Subcutaneous abdominal adipose tissue (tissue), 5 donors: ENCODE data around the gene TPGS1.

Experiments
- H3K27ac ChIP-seq: one replicate; pipeline ENCODE4 v1.7.0; 2013; ENCODE audit warnings: low read depth, mild to moderate bottlenecking, inconsistent platforms, low read length, moderate library complexity
- H3K27me3 ChIP-seq, 5 donors: one replicate each; pipeline ENCODE4 v1.7.0; 2013; ENCODE audit warnings: low read length in 5 of 5, inconsistent platforms in 1 of 5; ENCODE audit not compliant: control insufficient read depth in 5 of 5, insufficient read depth in 4 of 5
- H3K36me3 ChIP-seq, 5 donors: one replicate each; pipeline ENCODE4 v1.7.0; 2013; ENCODE audit warnings: low read length in 5 of 5; ENCODE audit not compliant: control insufficient read depth in 5 of 5, insufficient read depth in 5 of 5
- H3K4me1 ChIP-seq, 5 donors: one replicate each; pipeline ENCODE4 v1.7.0; 2013; ENCODE audit warnings: low read length in 5 of 5, mild to moderate bottlenecking in 3 of 5, moderate library complexity in 1 of 5; ENCODE audit not compliant: control insufficient read depth in 5 of 5, insufficient read depth in 5 of 5
- H3K4me3 ChIP-seq, 5 donors: one replicate each; pipeline ENCODE4 v1.7.0; 2013; ENCODE audit warnings: low read length in 5 of 5, low read depth in 1 of 5
- H3K9ac ChIP-seq, 5 donors: one replicate each; pipeline ENCODE4 v1.7.0; 2013; ENCODE audit warnings: low read length in 5 of 5, mild to moderate bottlenecking in 4 of 5, moderate library complexity in 3 of 5
- H3K9me3 ChIP-seq, 5 donors: one replicate each; pipeline ENCODE4 v1.7.0; 2013; ENCODE audit warnings: low read length in 5 of 5; ENCODE audit not compliant: control insufficient read depth in 5 of 5
- donor health status: healthy.
- donor health status: healthy.
- donor health status: healthy.
- donor health status: healthy.
- donor health status: healthy.

The TPGS1 gene

GRCh38 chr19:517721-518597 lies 10.7 kb downstream of the TPGS1 start:
- Histone ChIP-seq H3K27me3 (no peaks in the 10 kb centered on the region), H3K27ac (no peak overlapping the region), H3K36me3 (peaks cover 0 to 10% (median 0%) of the 10 kb centered on the region in 5 donors), H3K9ac (no peak overlapping the region), H3K4me1 (peaks cover 0 to 3% (median 0%) of the 10 kb centered on the region in 5 donors), H3K4me3 (no peak overlapping the region), H3K9me3 (no peaks in the 10 kb centered on the region)

DNA sequence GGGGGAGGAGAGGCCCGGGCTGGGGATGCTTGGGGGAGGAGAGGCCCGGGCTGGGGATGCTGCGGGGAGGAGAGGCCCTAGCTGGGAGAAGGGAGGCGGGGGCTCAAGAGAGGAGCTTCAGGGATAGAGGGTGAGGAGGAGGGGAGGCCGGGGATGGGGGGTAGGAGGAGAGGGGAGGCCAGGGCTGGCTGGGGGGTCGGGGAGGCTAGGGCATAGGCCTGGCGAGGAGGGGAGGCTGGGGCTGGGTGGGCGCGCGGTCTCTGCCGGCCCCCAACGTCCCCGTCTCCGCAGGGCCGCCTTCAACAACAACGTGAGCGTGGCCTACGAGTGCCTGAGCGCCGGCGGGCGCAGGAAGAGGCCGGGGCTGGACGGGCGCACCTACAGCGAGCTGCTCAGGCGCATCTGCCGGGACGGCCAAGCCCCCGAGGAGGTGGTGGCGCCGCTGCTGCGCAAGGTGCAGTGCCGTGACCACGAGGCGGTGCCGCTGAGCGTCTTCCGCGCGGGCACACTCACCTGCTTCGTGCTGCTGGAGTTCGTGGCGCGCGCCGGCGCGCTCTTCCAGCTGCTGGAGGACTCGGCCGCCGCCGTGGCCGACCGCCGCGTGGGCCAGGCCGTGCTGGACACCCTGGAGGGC lies 11.4 kb downstream of the TPGS1 start:
- H3K36me3 ChIP-seq: peaks cover 0 to 7% (median 0%) of the 10 kb centered on the region in 5 donors
- no peaks in the 10 kb centered on the region for H3K27me3 ChIP-seq
- H3K9ac ChIP-seq: no peak overlapping the region
- H3K9me3 ChIP-seq: no peaks in the 10 kb centered on the region
- H3K4me1 ChIP-seq: no peaks in the 10 kb centered on the region
- H3K4me3 ChIP-seq: no peak overlapping the region
- no peak overlapping the region for H3K27ac ChIP-seq

DNA sequence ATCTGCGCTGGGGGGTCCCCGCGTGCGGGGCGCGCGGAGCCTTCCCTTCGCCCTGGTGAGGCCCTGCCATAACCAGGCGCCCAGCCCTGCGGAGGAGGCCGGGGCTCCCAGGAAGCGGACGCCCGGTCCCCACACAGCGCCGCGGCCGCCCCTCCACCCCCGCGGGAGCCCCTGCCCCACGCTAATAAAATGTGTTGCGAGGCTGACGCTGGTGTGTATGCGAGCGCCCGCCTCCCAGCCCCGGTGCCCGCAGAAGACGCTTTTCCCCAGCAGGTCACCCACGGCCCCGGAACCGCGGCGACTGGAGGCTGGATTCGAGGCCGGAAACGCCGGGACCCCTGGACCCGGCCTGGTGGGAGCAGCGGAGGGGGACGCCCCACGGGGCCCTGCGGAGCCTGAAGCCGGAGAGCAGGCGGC lies 12.2 kb downstream of the TPGS1 start:
- Histone ChIP-seq H3K4me3 (no peak overlapping the region), H3K27ac (no peak overlapping the region), H3K36me3 (peaks cover 0 to 4% (median 0%) of the 10 kb centered on the region in 5 donors), H3K4me1 (peaks cover 0 to 5% (median 3%) of the 10 kb centered on the region in 5 donors), H3K9me3 (no peaks in the 10 kb centered on the region), H3K27me3 (no peaks in the 10 kb centered on the region), H3K9ac (no peak overlapping the region)

DNA sequence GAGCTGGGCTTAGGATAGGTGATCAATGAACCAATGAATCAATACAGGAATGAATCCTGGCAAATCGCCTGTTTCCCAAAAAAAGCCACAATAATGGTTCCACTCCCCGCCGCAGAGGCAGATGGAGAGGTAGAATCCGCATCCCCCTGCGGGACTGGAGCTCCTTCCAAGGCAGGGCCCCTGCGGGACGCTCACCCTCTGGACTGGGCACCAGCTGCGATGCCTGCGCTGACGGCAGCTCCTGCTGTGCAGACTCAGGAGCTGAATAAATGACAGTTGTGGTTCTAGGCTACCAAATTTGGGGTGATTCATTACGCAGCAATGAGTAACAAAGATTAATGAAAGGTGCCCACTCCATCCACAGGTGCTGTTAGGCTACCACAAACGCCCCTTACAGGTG lies 15.4 kb downstream of the TPGS1 start:
- no peak overlapping the region for H3K27ac ChIP-seq
- H3K4me1 ChIP-seq: peaks cover 0 to 5% (median 3%) of the 10 kb centered on the region in 5 donors
- H3K9me3 ChIP-seq: no peaks in the 10 kb centered on the region
- H3K27me3 ChIP-seq: peaks cover 0 to 8% (median 5%) of the 10 kb centered on the region in 5 donors
- H3K9ac ChIP-seq: no peak overlapping the region
- H3K36me3 ChIP-seq: peaks cover 0 to 4% (median 0%) of the 10 kb centered on the region in 5 donors
- no peak overlapping the region for H3K4me3 ChIP-seq

DNA sequence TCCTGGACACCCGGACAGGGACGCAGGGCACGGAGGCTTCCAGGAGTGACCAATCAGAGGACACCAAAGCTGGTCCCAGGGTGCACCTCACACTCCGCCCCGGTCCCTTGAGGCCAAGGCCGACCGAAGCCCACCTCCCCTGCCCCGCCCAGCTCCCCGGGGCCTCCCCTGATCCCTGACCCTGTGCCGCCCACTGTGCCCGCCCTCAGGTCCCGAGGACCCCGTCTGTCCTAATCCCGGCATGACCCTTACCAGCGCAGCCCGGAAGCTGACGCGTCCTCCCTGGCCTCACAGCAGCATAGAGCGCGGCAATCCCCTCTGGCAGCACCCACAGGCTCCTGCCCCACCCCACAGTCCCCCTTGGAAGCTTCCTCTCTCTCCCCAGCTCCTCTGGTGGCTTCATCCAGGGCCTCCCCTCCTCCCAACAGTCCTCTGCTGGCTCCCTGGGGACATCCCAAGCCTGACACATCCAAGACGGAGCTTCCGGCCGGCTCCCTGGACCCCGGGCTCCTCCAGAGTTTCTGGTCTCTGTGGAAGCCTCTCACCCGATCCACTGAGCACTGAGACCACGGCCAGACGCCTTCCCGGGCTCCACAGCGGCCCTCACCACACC lies 16.9 kb downstream of the TPGS1 start:
- Histone ChIP-seq H3K9me3 (no peaks in the 10 kb centered on the region), H3K27ac (no peak overlapping the region), H3K4me3 (peak overlapping the region in 1 of 5 donors; percentile 22), H3K4me1 (peaks cover 0 to 5% (median 3%) of the 10 kb centered on the region in 5 donors), H3K9ac (no peak overlapping the region), H3K36me3 (peaks cover 0 to 4% (median 0%) of the 10 kb centered on the region in 5 donors), H3K27me3 (peaks cover 0 to 8% (median 5%) of the 10 kb centered on the region in 5 donors)

- H3K9ac ChIP-seq: no peak overlapping the region
- peaks cover 0 to 5% (median 3%) of the 10 kb centered on the region in 5 donors for H3K4me1 ChIP-seq
- no peak overlapping the region for H3K4me3 ChIP-seq
- peaks cover 0 to 8% (median 5%) of the 10 kb centered on the region in 5 donors for H3K27me3 ChIP-seq
- no peak overlapping the region for H3K27ac ChIP-seq
- H3K9me3 ChIP-seq: no peaks in the 10 kb centered on the region
- H3K36me3 ChIP-seq: peaks cover 0 to under 1% (median 0%) of the 10 kb centered on the region in 5 donors
Observed at GRCh38 chr19:525029-525428, 17.7 kb downstream of the TPGS1 start.

GRCh38 chr19:525857-526419 lies 18.6 kb downstream of the TPGS1 start:
- Histone ChIP-seq H3K27me3 (peaks cover 0 to 8% (median 5%) of the 10 kb centered on the region in 5 donors), H3K36me3 (no peaks in the 10 kb centered on the region), H3K27ac (no peak overlapping the region), H3K4me3 (no peak overlapping the region), H3K9me3 (no peaks in the 10 kb centered on the region), H3K4me1 (peaks cover 0 to 12% (median 10%) of the 10 kb centered on the region in 5 donors), H3K9ac (no peak overlapping the region)

DNA sequence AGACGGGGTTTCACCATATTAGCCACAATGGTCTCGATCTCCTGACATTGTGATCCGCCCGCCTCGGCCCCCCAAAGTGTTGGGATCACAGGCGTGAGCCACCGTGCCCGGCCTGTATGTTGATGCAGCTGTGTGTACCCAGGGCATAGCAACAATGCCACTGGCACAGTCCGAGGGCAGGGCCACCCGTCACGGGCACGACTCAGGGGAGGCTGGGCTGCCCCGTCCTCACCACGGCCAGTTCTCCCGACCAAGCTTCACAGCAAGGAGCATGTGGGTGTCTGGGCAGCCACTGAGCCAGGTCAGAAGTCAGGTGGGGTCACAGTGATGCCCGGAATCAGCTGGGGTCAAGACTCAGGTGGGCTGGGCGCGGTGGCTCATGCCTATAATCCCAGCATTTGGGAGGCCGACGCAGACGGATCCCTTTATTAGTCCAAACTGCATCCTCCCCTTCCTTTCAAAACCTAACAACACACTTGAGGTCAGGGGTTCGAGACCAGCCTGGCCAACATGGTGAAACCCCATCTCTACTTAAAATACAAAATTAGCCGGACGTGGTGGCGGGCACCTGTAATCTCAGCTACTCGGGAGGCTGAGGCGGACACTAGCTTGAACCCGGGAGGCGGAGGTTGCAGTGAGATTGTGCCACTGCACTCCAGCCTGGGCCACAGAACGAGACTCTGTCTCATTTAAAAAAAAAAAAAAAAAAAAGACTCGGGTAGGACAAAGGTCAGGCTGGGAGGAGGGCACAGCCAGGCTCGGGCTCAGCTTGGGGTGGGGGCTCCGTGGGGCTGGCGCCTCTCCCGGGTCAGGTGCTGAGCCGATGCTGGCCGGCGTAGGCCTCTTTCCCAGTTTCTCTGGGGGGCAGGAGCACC lies 23.1 kb downstream of the TPGS1 start:
- Histone ChIP-seq H3K9ac (peak overlapping the region in 4 of 5 donors; percentile 59 to 77 (median 74)), H3K27ac (peak overlapping the region; percentile 76), H3K27me3 (peaks cover 0 to 8% (median 2%) of the 10 kb centered on the region in 5 donors), H3K4me1 (peaks cover 8 to 42% (median 33%) of the 10 kb centered on the region in 5 donors), H3K9me3 (no peaks in the 10 kb centered on the region), H3K4me3 (peak overlapping the region in 4 of 5 donors; percentile 76 to 88 (median 82)), H3K36me3 (peaks cover 0 to 6% (median 4%) of the 10 kb centered on the region in 5 donors)
